ENCODE measurements around the gene NSDHL. TPM values are rescaled to one million over a fixed set of nuclear protein-coding genes. Genes with fewer than 3 reads are reported as not detected.

Gene NSDHL
- total and polyA plus RNA-seq, 2 of the 4 experiments (the other 2 are of a cell fraction), result 22.8 to 26.0 TPM

DNA sequence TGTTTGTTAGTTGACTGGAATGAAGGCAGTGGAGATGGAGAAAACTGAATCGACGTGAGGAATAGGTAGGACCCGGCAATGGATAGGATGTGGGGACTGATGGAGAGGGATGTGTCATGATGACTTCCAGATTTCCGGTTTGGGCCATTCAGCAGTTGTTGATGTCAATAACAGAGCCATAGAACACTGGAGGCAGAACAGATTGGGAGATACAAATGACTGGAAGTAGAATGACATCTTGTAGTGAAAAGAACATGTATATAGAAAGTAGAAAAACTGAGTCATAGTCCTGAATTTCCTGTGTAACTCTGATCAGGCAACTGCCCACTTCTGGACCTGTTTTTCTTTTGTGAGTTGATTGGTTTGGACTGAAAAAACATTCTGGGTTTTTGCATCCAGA is 24.8 kb upstream of the NSDHL start:
- Histone ChIP-seq H3K4me2 (ENCODE audit: low read depth, low read length) (no peak overlapping the region), H3K23ac (ENCODE audit: low read depth, low read length) (no peak overlapping the region), H3K4me3 (ENCODE audit: insufficient read depth, low read depth, low read length) (no peak overlapping the region), H3K14ac (replicated peaks; ENCODE audit: low read depth, low read length) (no peak overlapping the region), H4K5ac (ENCODE audit: low read depth, low read length) (no peak overlapping the region), H2BK15ac (ENCODE audit: low read depth, low read length) (no peak overlapping the region), H2BK120ac (ENCODE audit: low read depth, low read length) (no peak overlapping the region), H3K18ac (ENCODE audit: low read depth, low read length) (no peak overlapping the region), H3K4me1 (ENCODE audit: control insufficient read depth, insufficient read depth, low read length) (no peaks in the 10 kb centered on the region), H3K9me3 (ENCODE audit: control insufficient read depth, insufficient read depth, low read length) (no peaks in the 10 kb centered on the region), H3K9me1 (ENCODE audit: insufficient read depth, low read length) (no peaks in the 10 kb centered on the region), H4K91ac (ENCODE audit: insufficient read depth, low read depth, low read length) (no peak overlapping the region), H3K56ac (ENCODE audit: extremely low read depth, insufficient read depth, low read length) (no peak overlapping the region), H2AK5ac (ENCODE audit: low read depth, low read length) (no peak overlapping the region), H2AK9ac (replicated peaks; ENCODE audit: low read depth, low read length, poor library complexity) (no peak overlapping the region), H3K79me1 (ENCODE audit: low read depth in 1 of 2, low read length in 2 of 2) (no peaks in the 10 kb centered on the region), H3K9ac (ENCODE audit: low read depth, low read length) (no peak overlapping the region), H4K8ac (ENCODE audit: low read depth in 2 of 2, low read length in 2 of 2) (no peak overlapping the region), H2BK20ac (ENCODE audit: low read depth, low read length) (no peak overlapping the region), H3K36me3 (ENCODE audit: control insufficient read depth, insufficient read depth, low read length) (no peaks in the 10 kb centered on the region), H3K27ac (ENCODE audit: insufficient read depth, low read length) (no peak overlapping the region), H2AFZ (replicated peaks; ENCODE audit: low read length, poor library complexity) (no peak overlapping the region), H2BK5ac (ENCODE audit: low read depth, low read length, poor library complexity, severe bottlenecking) (no peak overlapping the region), H3K4ac (ENCODE audit: low read depth, low read length) (no peak overlapping the region), H3K27me3 (ENCODE audit: control insufficient read depth, insufficient read depth, low read length) (no peaks in the 10 kb centered on the region; the same call in 1 of the 2 replicates), H4K20me1 (ENCODE audit: insufficient read depth, low read length) (no peaks in the 10 kb centered on the region)
- DNase-seq (no peak), ATAC-seq (ENCODE audit: low read depth) (no peak)
- intact Hi-C loops (cut with micrococcal nuclease), result no loop called here
- WGBS, 2 experiments (ENCODE audit: extremely low coverage in 2 of 2, insufficient read length in 1 of 2), result 65% methylated on average over 4 of the region's 4 CpGs; no CpG with 5 or more reads in 1 of the 2 experiments
- dilution Hi-C loops (cut with HindIII; ENCODE audit: low sequenced_read_pairs, unreplicated experiment), result no loop called here
- no TSS peak for BruUV-seq (replicated peaks)
- ChIA-PET POLR2A (ENCODE audit: unreplicated experiment) (no interaction called here), CTCF (no interaction called here)
- TF ChIP-seq BHLHE40 (IDR thresholded peaks at IDR 0.05; ENCODE audit: low read depth, low read length), result no peak
- TF ChIP-seq NFE2L2 (IDR thresholded peaks at IDR 0.05; ENCODE audit: low read depth, low read length), result no peak
- in situ Hi-C loops (cut with MboI; ENCODE audit: low sequenced_read_pairs), result loop anchor here (25.0 kb wide), 1 partner anchor 1644 kb away; no protein-coding TSS in a partner anchor
